Neural progenitor cell (in vitro differentiated cells): Measurements from ENCODE around the gene CHKB. TPM values are rescaled to one million over a fixed set of nuclear protein-coding genes. Genes with fewer than 3 reads are reported as not detected.
A peak's percentile ranks its signal among the peaks of the same experiment; 100 is the strongest.

ENCODE experiments used
- DNase-seq: peaks from one replicate; pipeline ENCODE4 v3.0.0-alpha.2; 2016; ENCODE audit warnings: low spot score
- H2AFZ ChIP-seq: fragments of 200-600 bp; sonication (generic); replicated peaks from 2 replicates; pipeline ENCODE4 v1.6.1; 2016; ENCODE audit warnings: antibody characterized with exemption
- H3F3A ChIP-seq: fragments of 200-600 bp; sonication (generic); 2 replicates; pipeline ENCODE4 v1.6.1; 2016; ENCODE audit warnings: antibody characterized with exemption, low read depth
- H3K27ac ChIP-seq: fragments of 200-600 bp; sonication (generic); 2 replicates; pipeline ENCODE4 v1.5.1; 2016; ENCODE audit warnings: mild to moderate bottlenecking
- H3K27me3 ChIP-seq: fragments of 200-600 bp; sonication (generic); 2 replicates; pipeline ENCODE4 v1.6.1; 2016; ENCODE audit warnings: mild to moderate bottlenecking, moderate library complexity
- H3K36me3 ChIP-seq: fragments of 200-600 bp; sonication (generic); 2 replicates; pipeline ENCODE4 v1.5.1; 2016
- H3K4me1 ChIP-seq: fragments of 200-600 bp; sonication (generic); 2 replicates; pipeline ENCODE4 v1.6.1; 2016; ENCODE audit warnings: mixed run types
- H3K4me2 ChIP-seq: fragments of 200-600 bp; sonication (generic); 2 replicates; pipeline ENCODE4 v1.6.1; 2016
- H3K4me3 ChIP-seq: fragments of 200-600 bp; sonication (generic); 2 replicates; pipeline ENCODE4 v1.5.1; 2016
- H3K79me2 ChIP-seq: fragments of 200-600 bp; sonication (generic); 2 replicates; pipeline ENCODE4 v1.6.1; 2016; ENCODE audit warnings: low read depth
- H3K9ac ChIP-seq: fragments of 200-600 bp; sonication (generic); 2 replicates; pipeline ENCODE4 v1.6.1; 2016
- H3K9me3 ChIP-seq: fragments of 200-600 bp; sonication (generic); 2 replicates; pipeline ENCODE4 v1.5.1; 2016; ENCODE audit warnings: low read depth
- H4K20me1 ChIP-seq: fragments of 200-600 bp; sonication (generic); 2 replicates; pipeline ENCODE4 v1.6.1; 2016; ENCODE audit warnings: low read depth
- H3K27ac Mint-ChIP-seq: 3 replicates; pipeline ENCODE4 v1.8.0; 2021; ENCODE audit warnings: mixed read lengths
- H3K27me3 Mint-ChIP-seq: 2 replicates; pipeline ENCODE4 v1.8.0; 2022; ENCODE audit warnings: low read depth, mild to moderate bottlenecking, inconsistent platforms, moderate library complexity, mixed read lengths; ENCODE audit not compliant: insufficient read depth
- H3K36me3 Mint-ChIP-seq: 3 replicates; pipeline ENCODE4 v1.8.0; 2021; ENCODE audit warnings: mixed read lengths
- H3K4me1 Mint-ChIP-seq: 3 replicates; pipeline ENCODE4 v1.8.0; 2021; ENCODE audit warnings: mixed read lengths
- H3K4me3 Mint-ChIP-seq: 3 replicates; pipeline ENCODE4 v1.8.0; 2021; ENCODE audit warnings: mild to moderate bottlenecking, moderate library complexity, mixed read lengths
- H3K9me3 Mint-ChIP-seq: 3 replicates; pipeline ENCODE4 v1.8.0; 2020; ENCODE audit warnings: mixed read lengths
- EZH2 ChIP-seq: fragments of 200-600 bp; sonication (generic); IDR thresholded peaks from 2 replicates; pipeline ENCODE4 v1.6.1; 2017; ENCODE audit warnings: antibody characterized with exemption, mild to moderate bottlenecking, moderate library complexity
- EZH2phosphoT487 ChIP-seq: fragments of 200-600 bp; sonication (generic); IDR thresholded peaks from 2 replicates; pipeline ENCODE4 v1.6.1; 2017; ENCODE audit warnings: antibody characterized with exemption
- total RNA-seq: library from RNA; depleted of rRNA; stranded (reverse); fragments of >200 nt; gene quantifications from 2 replicates; pipeline ENCODE4 v1.2.3, GENCODE V29; 2015; ENCODE audit warnings: low replicate concordance
- TF ChIP-seq, protein P1 (sequence below): fragments of 200-600 bp; sonication (generic); IDR thresholded peaks from 2 replicates; pipeline ENCODE4 v1.5.1; 2017; ENCODE audit warnings: antibody characterized with exemption, mild to moderate bottlenecking

CHKB gene
- total RNA-seq, 1 donor from 2014 or later, result 67.4 TPM

DNA sequence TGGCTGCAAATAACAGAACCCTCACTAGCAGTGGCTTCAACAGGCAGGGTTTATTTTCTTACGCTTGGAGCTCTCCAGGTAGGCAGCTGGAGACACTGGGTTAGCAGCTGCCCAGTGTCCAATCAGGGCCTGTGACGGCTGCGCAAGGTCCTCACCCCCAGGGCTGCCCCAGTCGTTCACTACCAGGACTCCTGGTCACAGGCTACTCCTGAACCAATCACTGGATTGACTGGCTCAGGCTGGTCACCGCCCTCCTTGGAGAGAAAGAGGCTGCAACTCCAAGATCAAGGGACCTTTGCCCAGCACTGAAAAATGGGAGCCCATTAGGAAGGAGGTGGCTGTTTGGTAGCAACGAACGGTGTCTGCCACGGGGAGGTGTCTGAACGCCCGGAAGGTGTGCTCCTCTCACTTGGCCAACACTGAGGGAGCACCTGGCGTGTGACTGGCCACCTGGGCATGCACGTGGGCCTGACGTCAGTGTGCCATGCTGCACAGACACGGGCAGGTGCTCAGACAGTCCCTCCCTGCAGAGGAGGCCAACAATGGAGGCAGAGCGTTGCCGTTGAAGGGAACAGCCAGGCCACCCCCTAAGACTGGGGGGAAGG is 40.2 kb upstream of the CHKB start:
- Histone ChIP-seq H3K9me3 (no peaks in the 10 kb centered on the region), H3K79me2 (no peaks in the 10 kb centered on the region), H3K36me3 (no peaks in the 10 kb centered on the region), H3K4me2 (no peak overlapping the region), H2AFZ (no peak overlapping the region), H4K20me1 (peaks cover 4% of the 10 kb centered on the region), H3K27me3 (peaks cover 22% of the 10 kb centered on the region), H3K9ac (no peak overlapping the region), H3F3A (peaks cover 27% of the 10 kb centered on the region), H3K27ac (no peak overlapping the region), H3K4me1 (peaks cover 20% of the 10 kb centered on the region), H3K4me3 (no peak overlapping the region)
- peaks cover 5% of the 10 kb centered on the region for H3K27me3 Mint-ChIP-seq
- no peak overlapping the region for H3K27ac Mint-ChIP-seq
- peaks cover 28% of the 10 kb centered on the region for H3K4me1 Mint-ChIP-seq
- DNase-seq, result no peak
- peak overlapping the region; percentile 52 for H3K4me3 Mint-ChIP-seq
- no peaks in the 10 kb centered on the region for H3K36me3 Mint-ChIP-seq
- no peaks in the 10 kb centered on the region for H3K9me3 Mint-ChIP-seq
- TF ChIP-seq, protein P1, sequence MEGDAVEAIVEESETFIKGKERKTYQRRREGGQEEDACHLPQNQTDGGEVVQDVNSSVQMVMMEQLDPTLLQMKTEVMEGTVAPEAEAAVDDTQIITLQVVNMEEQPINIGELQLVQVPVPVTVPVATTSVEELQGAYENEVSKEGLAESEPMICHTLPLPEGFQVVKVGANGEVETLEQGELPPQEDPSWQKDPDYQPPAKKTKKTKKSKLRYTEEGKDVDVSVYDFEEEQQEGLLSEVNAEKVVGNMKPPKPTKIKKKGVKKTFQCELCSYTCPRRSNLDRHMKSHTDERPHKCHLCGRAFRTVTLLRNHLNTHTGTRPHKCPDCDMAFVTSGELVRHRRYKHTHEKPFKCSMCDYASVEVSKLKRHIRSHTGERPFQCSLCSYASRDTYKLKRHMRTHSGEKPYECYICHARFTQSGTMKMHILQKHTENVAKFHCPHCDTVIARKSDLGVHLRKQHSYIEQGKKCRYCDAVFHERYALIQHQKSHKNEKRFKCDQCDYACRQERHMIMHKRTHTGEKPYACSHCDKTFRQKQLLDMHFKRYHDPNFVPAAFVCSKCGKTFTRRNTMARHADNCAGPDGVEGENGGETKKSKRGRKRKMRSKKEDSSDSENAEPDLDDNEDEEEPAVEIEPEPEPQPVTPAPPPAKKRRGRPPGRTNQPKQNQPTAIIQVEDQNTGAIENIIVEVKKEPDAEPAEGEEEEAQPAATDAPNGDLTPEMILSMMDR, result no peak
- TF ChIP-seq EZH2phosphoT487, result no peak

DNA sequence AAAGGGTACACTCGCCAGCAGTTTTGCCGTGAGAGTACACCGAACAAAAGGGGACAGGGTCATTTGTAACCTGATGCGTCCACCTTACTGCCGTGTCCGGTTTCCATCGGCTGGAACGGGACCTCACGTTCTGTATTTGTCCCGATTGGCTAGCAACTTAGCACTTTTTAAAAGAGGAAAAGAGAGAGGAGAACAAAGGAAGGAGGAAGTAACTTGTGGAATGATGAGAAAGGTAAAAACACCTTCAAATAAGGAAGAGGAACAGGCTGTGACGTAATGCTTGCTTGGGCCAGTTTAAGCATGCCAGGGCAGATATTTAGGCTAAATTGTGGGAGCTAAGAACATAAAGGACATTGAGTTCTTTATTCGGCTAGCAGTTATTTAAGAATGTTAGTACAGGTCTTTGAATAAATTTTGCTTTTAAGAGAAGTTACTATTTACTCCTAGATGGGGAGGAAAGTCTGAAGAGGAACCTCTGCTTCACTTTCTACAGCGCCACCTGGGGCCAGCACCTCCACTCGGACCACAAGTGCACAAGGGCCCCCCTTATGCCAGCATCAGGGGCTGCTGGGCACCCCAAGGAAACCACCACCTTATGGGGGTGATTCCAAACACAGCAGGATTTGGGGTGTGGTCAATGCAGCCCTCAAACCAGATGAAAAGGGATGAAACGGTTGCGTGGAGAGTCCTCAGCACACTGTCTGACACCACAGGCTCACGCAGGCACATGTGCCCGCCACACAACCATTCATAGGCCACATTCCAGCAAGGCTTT is 39.5 kb upstream of the CHKB start:
- Histone ChIP-seq H3K4me3 (peak overlapping the region; percentile 33), H3K36me3 (no peaks in the 10 kb centered on the region), H3K27me3 (peaks cover 22% of the 10 kb centered on the region), H3K4me1 (peaks cover 20% of the 10 kb centered on the region), H3F3A (peaks cover 20% of the 10 kb centered on the region), H3K9me3 (no peaks in the 10 kb centered on the region), H3K4me2 (peak overlapping the region; percentile 64), H3K79me2 (no peaks in the 10 kb centered on the region), H2AFZ (no peak overlapping the region), H4K20me1 (peaks cover 1% of the 10 kb centered on the region), H3K27ac (no peak overlapping the region), H3K9ac (no peak overlapping the region)
- Mint-ChIP-seq H3K4me1 (peaks cover 28% of the 10 kb centered on the region), H3K4me3 (peak overlapping the region; percentile 49), H3K9me3 (peaks cover 1% of the 10 kb centered on the region), H3K36me3 (no peaks in the 10 kb centered on the region), H3K27ac (peak overlapping the region; percentile 6), H3K27me3 (peaks cover 5% of the 10 kb centered on the region)
- TF ChIP-seq EZH2, result no peak
- TF ChIP-seq, protein P1, result peak; percentile 45
- no peak for TF ChIP-seq EZH2phosphoT487
- DNase-seq, result peak; percentile 63

DNA sequence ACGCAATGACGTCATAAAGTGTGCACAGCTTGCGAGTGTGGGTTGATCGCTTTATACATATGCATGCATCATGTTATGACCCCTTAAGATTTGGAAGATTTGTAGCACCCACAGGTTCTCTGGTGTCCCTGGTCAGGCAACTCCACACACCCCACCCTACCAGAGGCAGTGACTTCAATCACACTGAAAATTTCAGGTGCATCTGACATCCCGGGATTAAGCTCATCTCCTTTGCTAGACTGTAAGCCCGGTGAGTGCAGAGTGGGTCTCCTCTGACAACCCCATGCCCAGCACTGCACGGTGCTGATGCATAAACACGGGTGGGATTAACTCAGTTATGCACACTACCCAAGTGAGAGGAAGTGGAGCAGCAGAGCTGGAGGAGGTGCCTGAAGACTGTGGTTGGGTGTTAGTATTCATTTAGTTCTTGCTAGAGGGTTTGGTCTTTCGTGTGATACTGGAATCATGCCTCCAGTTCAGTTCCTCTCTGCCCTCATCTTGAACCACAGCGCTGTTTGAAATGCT is 38.8 kb upstream of the CHKB start:
- no peaks in the 10 kb centered on the region for H4K20me1 ChIP-seq
- Mint-ChIP-seq H3K4me3 (peak overlapping the region; percentile 77), H3K27ac (no peak overlapping the region), H3K4me1 (peaks cover 28% of the 10 kb centered on the region), H3K27me3 (peaks cover 5% of the 10 kb centered on the region), H3K9me3 (peaks cover 1% of the 10 kb centered on the region), H3K36me3 (no peaks in the 10 kb centered on the region)
- no peaks in the 10 kb centered on the region for H3K9me3 ChIP-seq
- peaks cover 19% of the 10 kb centered on the region for H3F3A ChIP-seq
- TF ChIP-seq EZH2phosphoT487 (no peak), EZH2 (no peak)
- TF ChIP-seq, protein P1, result no peak
- H2AFZ ChIP-seq, result no peak overlapping the region
- no peak overlapping the region for H3K9ac ChIP-seq
- DNase-seq, result no peak
- no peaks in the 10 kb centered on the region for H3K79me2 ChIP-seq
- H3K27ac ChIP-seq, result no peak overlapping the region
- H3K36me3 ChIP-seq, result no peaks in the 10 kb centered on the region
- peak overlapping the region; percentile 64 for H3K4me2 ChIP-seq
- H3K27me3 ChIP-seq, result peaks cover 22% of the 10 kb centered on the region
- peaks cover 20% of the 10 kb centered on the region for H3K4me1 ChIP-seq
- peak overlapping the region; percentile 33 for H3K4me3 ChIP-seq
